Ishikawa (cell line): Measurements from ENCODE around the gene SAMD3.

Experiments used
- CEBPB ChIP-seq: IDR thresholded peaks from 2 replicates; pipeline ENCODE4 v1.6.1; 2012
- CREB1 ChIP-seq: IDR thresholded peaks from 2 replicates; pipeline ENCODE4 v1.6.1; 2012; ENCODE audit warnings: low read depth
- EGR1 ChIP-seq: IDR thresholded peaks from 2 replicates; pipeline ENCODE4 v1.6.1; 2012
- EP300 ChIP-seq: IDR thresholded peaks from 2 replicates; pipeline ENCODE4 v1.6.1; 2012; ENCODE audit warnings: borderline replicate concordance
- FOXM1 ChIP-seq: IDR thresholded peaks from 2 replicates; pipeline ENCODE4 v1.6.1; 2012; ENCODE audit warnings: low read depth, borderline replicate concordance
- MAX ChIP-seq: IDR thresholded peaks from 2 replicates; pipeline ENCODE4 v1.6.1; 2012
- NFIC ChIP-seq: IDR thresholded peaks from 2 replicates; pipeline ENCODE4 v1.6.1; 2012
- RAD21 ChIP-seq: IDR thresholded peaks from 2 replicates; pipeline ENCODE4 v1.6.1; 2012; ENCODE audit warnings: low read depth
- REST ChIP-seq: IDR thresholded peaks from 2 replicates; pipeline ENCODE4 v1.6.1; 2012; ENCODE audit warnings: low read depth, mild to moderate bottlenecking
- TAF1 ChIP-seq: IDR thresholded peaks from 2 replicates; pipeline ENCODE4 v1.6.1; 2012; ENCODE audit warnings: low read depth, mild to moderate bottlenecking
- TCF12 ChIP-seq: IDR thresholded peaks from 2 replicates; pipeline ENCODE4 v1.6.1; 2012; ENCODE audit warnings: low read depth
- TEAD4 ChIP-seq: IDR thresholded peaks from 2 replicates; pipeline ENCODE4 v1.6.1; 2012
- USF1 ChIP-seq: IDR thresholded peaks from 2 replicates; pipeline ENCODE4 v1.6.1; 2012
- YY1 ChIP-seq: IDR thresholded peaks from 2 replicates; pipeline ENCODE4 v1.6.1; 2012; ENCODE audit warnings: low read depth
- ZBTB7A ChIP-seq: IDR thresholded peaks from 2 replicates; pipeline ENCODE4 v1.6.1; 2012; ENCODE audit warnings: low read depth

SAMD3 gene

GRCh38 chr6:130152908-130153510 is 69.7 kb downstream of the SAMD3 start:
- TF ChIP-seq EP300 (no peak), TCF12 (no peak)

GRCh38 chr6:130150906-130151305 is 71.8 kb downstream of the SAMD3 start:
- TF ChIP-seq TAF1 (no peak), NFIC (no peak), USF1 (no peak), YY1 (no peak), ZBTB7A (no peak), TEAD4 (no peak), REST (no peak), FOXM1 (no peak), RAD21 (no peak), MAX (no peak), EP300 (no peak), CREB1 (no peak), CEBPB (no peak), EGR1 (no peak)

- TF ChIP-seq MAX (no peak), REST (no peak), NFIC (no peak), TAF1 (no peak), EGR1 (no peak), USF1 (no peak), CREB1 (no peak), FOXM1 (no peak), RAD21 (no peak), EP300 (no peak), ZBTB7A (no peak), CEBPB (no peak), TCF12 (no peak), YY1 (no peak), TEAD4 (no peak)
Measured at GRCh38 chr6:130148181-130148580, 74.6 kb downstream of the SAMD3 start.

- TF ChIP-seq CEBPB, result no peak
- TF ChIP-seq ZBTB7A, result no peak
- no peak for TF ChIP-seq USF1
- TF ChIP-seq YY1, result no peak
- no peak for TF ChIP-seq EP300
- TF ChIP-seq TEAD4, result no peak
- no peak for TF ChIP-seq FOXM1
Measured at GRCh38 chr6:130147111-130147510, 75.6 kb downstream of the SAMD3 start.

- no peak for TF ChIP-seq REST
- TF ChIP-seq MAX, result no peak
- TF ChIP-seq EGR1, result no peak
- no peak for TF ChIP-seq RAD21
- TF ChIP-seq TEAD4, result no peak
- no peak for TF ChIP-seq USF1
- no peak for TF ChIP-seq CEBPB
- no peak for TF ChIP-seq NFIC
- TF ChIP-seq ZBTB7A, result no peak
- no peak for TF ChIP-seq YY1
Measured at GRCh38 chr6:130143709-130144108, 79.0 kb downstream of the SAMD3 start.
